HG02885 (cell line): ENCODE data around the gene ZFPM1.
"Not testable (repeated sequence)": the region's sequence is repeated elsewhere in the genome, so short reads cannot be mapped to it uniquely, and the experiment has no call there.

Experiments used
- ATAC-seq: cut with Tn5 transposase; IDR thresholded peaks from one replicate; pipeline ENCODE4 v1.9.1; 2021; ENCODE audit warnings: mild to moderate bottlenecking; ENCODE audit not compliant: unreplicated experiment, poor library complexity

Gene ZFPM1

GRCh38 chr16:88508868-88509748 is 56.0 kb downstream of the ZFPM1 start:
- ATAC-seq = no peak

DNA sequence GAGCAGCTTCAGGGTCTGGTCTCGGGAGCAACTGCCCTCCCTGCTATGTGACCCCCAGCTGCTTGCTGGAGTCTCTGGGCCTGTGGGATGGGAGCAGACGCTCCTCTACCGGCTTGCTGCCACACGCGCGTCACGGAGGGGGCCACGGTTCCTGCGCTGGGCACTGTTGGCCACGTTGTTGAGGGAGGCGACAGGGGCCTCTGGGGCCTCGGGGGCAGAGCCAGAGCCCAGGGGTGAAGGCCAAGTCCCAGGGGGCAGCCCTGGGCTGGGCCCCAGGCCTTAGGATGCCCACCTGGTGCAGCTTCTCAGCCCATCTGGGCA is 56.6 kb downstream of the ZFPM1 start:
- ATAC-seq = no peak

DNA sequence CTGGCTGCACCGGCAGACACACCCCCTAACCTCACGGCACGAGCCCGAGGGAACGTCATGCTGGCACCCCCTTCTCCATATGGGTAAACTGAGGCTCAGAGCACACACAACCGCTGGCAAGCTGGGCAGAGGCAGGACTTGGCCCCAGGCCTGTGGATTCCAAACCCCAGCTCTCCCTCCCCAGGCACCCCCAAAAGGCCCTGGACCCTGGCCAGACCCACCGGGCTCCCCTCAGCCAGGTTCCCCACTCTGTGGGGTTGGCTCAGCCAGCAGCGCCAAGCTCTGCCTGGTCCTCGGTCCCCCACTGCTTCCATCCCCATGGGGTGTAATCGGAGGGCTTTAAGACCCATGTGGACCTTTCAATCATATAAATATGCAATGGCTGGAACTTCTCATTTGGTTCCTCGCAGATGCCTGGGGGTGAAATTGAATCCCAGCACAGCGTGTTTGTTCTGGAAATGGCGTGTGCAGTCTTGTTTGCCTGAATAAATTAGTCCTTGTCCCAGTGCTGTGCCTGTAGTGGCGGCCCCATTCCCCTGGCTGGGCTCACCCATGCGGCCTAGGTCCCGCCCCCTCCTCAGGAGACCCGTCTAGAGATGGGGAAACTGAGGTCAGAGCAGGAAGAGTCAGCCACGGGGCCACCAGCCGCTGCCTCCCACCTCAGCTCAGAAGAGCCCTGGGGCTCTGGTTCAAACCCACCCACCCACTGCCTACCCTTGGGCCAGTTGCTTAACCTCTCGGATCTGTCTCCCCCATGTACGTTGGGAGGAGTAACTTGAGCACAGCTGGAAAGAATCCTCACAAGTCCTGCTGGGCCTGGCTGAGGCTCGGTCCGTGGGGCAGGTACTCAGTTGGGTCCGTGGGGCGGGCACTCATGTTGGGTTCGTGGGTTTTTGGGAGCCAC is 57.3 kb downstream of the ZFPM1 start:
- no peak for ATAC-seq

GRCh38 chr16:88511060-88511459 is 58.0 kb downstream of the ZFPM1 start:
- no peak for ATAC-seq

GRCh38 chr16:88511906-88512305 is 58.8 kb downstream of the ZFPM1 start:
- ATAC-seq = no peak

DNA sequence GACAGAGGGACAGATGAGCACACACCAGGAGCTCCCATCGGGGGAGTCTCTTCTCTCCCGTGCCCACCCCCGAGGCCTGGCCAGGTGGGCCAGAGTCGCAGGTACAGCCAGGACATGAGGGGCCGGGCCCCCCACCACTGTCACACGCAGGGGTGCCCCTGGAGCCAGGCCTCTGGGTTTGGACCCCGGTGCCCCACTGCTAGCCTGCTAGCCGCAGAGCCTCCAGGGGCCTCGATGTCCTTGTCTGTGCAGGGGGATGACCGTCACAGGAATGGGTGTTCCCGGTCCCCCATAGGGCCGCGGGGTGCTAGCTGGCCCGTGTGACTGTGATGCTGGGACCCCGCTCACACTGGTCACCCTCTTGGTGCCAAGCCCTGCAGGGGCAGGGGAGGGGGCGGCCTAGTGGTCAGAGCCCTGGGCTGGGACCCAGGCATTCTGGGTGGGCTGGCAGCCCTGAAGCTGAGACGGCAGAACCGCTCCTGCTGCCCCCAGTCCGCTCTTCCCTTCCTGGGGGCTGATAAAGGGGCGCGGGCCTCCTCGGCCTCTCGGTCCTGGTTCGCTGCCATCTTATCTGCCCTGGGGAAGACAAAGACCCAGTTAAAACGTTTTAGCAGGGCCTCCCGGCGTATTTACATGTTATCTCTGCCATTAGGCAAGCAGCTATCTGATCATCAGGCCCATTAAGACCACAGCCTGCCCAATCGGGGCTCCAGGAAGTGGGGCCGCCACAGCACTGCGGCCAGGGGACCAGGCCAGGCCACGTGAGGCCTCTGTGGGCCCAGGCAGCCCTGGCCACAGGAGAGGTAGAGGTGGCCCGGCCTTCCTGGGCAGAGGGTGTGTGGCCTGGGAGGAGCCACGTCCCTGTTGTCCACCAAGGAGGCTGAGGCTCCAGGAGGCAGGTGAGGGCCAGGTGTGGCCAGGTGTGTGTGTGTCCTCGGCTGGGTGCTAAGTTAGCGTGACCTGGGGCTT is 59.9 kb downstream of the ZFPM1 start:
- no peak for ATAC-seq

- no peak for ATAC-seq
Observed at GRCh38 chr16:88514070-88514469, 61.0 kb downstream of the ZFPM1 start.

DNA sequence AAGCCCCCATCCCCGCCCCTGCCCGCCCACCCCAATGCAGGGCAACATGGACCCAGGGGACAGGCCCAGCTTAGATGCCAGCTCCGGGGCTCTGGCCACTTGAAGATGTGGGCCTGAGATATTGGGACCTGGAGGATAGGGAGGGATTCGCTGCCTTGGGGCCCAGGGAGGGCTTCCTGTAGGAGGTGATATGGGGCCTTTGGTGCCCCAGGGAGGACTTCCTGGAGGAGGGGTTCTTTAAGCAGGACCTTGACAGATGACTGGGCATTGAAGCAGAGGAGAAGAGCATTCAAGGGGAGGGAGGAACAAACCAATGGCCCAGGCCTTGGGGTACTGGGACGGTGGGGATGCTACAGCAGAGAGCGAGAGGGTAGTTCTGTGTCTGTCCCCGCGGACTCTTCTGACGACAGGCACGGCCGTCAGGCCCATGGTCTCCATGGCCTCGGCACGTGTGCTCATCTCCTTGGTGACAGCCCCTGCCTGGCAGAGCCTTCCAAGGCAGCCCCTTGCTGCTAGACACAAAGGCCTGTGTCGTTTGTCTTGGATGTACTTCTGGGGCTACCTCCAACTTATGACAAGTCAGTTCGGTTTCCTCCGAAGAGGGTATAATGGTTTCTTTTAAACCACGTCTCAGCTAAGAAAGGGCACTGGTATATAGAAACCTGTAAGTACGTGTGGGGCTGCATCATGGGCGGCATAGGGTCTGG is 61.6 kb downstream of the ZFPM1 start:
- no peak for ATAC-seq

GRCh38 chr16:88515371-88515770 is 62.3 kb downstream of the ZFPM1 start:
- no peak for ATAC-seq

- no peak for ATAC-seq
Observed at GRCh38 chr16:88515925-88516594, 63.0 kb downstream of the ZFPM1 start.

- ATAC-seq = no peak
Observed at GRCh38 chr16:88516601-88517061, 63.6 kb downstream of the ZFPM1 start.

GRCh38 chr16:88517208-88517774 is 64.2 kb downstream of the ZFPM1 start:
- ATAC-seq = not testable (repeated sequence)

- ATAC-seq = not testable (repeated sequence)
Observed at GRCh38 chr16:88518411-88519111, 65.5 kb downstream of the ZFPM1 start.

DNA sequence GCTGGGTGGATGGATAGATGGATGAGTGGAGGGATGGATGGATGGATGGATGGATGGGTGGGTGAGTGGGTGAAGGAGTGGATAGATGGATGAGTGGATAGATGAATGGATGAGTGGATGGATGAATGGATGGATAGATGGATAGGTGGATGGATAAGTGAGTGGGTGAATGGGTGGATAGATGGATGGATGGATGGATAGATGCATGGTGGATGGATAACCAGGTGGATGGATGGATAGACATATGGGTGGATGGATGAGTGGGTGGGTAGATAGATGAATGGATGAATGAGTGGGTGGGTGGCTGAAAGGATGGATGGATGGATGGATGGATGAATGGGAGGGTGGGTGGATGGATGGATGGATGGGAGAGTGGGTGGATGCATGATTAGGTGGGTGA is 66.2 kb downstream of the ZFPM1 start:
- no peak for ATAC-seq

DNA sequence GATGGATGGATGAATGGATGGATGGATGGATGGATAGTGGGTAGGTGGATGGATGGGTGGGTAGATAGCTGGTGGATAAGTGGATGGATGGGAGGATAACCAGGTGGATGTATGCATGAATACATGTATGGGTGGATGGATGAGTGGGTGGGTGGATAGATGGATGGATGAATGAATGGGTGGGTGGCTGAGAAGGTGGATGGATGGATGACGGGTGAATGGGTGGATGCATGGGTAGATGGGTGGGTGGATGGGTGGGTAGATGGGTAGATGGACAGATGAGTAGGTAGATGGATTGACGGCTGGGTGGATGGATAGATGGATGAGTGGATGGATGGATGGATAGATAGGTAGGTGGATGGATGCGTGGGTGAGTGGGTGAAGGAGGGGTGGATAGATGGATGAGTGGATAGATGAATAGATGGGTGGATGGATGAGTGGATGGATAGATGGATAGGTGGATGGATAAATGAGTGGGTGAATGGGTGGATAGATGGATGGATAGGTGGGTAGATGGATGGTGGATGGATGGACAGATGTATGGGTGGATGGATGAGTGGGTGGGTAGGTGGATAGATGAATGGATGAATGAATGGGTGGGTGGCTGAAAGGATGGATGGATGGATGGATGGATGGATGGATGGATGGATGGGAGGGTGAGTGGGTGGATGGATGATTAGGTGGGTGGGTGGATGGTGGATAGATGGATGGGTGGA is 67.0 kb downstream of the ZFPM1 start:
- ATAC-seq = no peak

DNA sequence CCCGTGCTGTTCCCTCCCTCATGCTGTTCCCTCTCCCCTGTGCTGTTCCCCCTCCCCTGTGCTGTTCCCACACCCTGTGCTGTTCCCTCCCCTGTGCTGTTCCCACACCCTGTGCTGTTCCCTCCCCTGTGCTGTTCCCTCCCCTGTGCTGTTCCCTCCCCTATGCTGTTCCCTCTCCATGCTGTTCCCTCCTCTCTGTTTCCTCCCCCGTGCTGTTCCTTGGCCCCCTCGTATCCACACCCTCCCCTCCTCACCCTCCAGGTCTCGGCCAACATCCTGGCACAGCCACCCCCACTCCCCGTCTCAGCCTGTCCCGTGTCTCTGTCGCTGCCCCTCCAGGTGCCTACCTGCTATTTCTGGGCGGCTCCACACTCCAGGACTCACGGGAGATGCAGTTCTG is 68.6 kb downstream of the ZFPM1 start:
- no peak for ATAC-seq

- ATAC-seq = no peak
Observed at GRCh38 chr16:88522276-88522949, 69.3 kb downstream of the ZFPM1 start.
